Smooth muscle cell of the brain vasculature (primary cell): ENCODE measurements around the gene CROCC2.

ENCODE experiments used
- DNase-seq: peaks from one replicate; pipeline ENCODE4 v3.0.0-alpha.2; 2012; ENCODE audit warnings: low read depth, low spot score

The CROCC2 gene

GRCh38 chr2:240921311-240921994 lies 15.3 kb downstream of the CROCC2 start:
- DNase-seq = peak; percentile 65

- DNase-seq = no peak
Measured at GRCh38 chr2:240921995-240922244, 15.8 kb downstream of the CROCC2 start.

- DNase-seq = no peak
Measured at GRCh38 chr2:240922245-240922981, 16.3 kb downstream of the CROCC2 start.

GRCh38 chr2:240922982-240923537 lies 16.9 kb downstream of the CROCC2 start:
- no peak for DNase-seq

GRCh38 chr2:240925191-240925567 lies 19.0 kb downstream of the CROCC2 start:
- DNase-seq = no peak

- DNase-seq = no peak
Measured at GRCh38 chr2:240925568-240926515, 19.7 kb downstream of the CROCC2 start.

GRCh38 chr2:240926516-240927389 lies 20.6 kb downstream of the CROCC2 start:
- DNase-seq = no peak

- DNase-seq = no peak
Measured at GRCh38 chr2:240927390-240927781, 21.2 kb downstream of the CROCC2 start.

- DNase-seq = no peak
Measured at GRCh38 chr2:240928476-240929363, 22.6 kb downstream of the CROCC2 start.

- DNase-seq = no peak
Measured at GRCh38 chr2:240929364-240930095, 23.4 kb downstream of the CROCC2 start.

GRCh38 chr2:240930096-240930630 lies 24.0 kb downstream of the CROCC2 start:
- DNase-seq = no peak

- DNase-seq = no peak
Measured at GRCh38 chr2:240930631-240931318, 24.6 kb downstream of the CROCC2 start.

- DNase-seq = no peak
Measured at GRCh38 chr2:240931319-240931949, 25.3 kb downstream of the CROCC2 start.

GRCh38 chr2:240932001-240932723 lies 26.0 kb downstream of the CROCC2 start:
- DNase-seq = no peak

- no peak for DNase-seq
Measured at GRCh38 chr2:240932724-240933047, 26.6 kb downstream of the CROCC2 start.

- no peak for DNase-seq
Measured at GRCh38 chr2:240933048-240933965, 27.2 kb downstream of the CROCC2 start.
